ENCODE results near the gene NELL1.
"Not testable (repeated sequence)": the region's sequence is repeated elsewhere in the genome, so short reads cannot be mapped to it uniquely, and the experiment has no call there.

The NELL1 gene

GRCh38 chr11:20770414-20770946 lies 101.1 kb downstream of the NELL1 start:
- DNase-seq (ENCODE audit: low spot score): no peak

- no peak for DNase-seq (ENCODE audit: low spot score)
Measured at GRCh38 chr11:20771026-20771425, 101.6 kb downstream of the NELL1 start.

GRCh38 chr11:20771681-20772080 lies 102.3 kb downstream of the NELL1 start:
- DNase-seq (ENCODE audit: low spot score): no peak

GRCh38 chr11:20775331-20775730 lies 105.9 kb downstream of the NELL1 start:
- DNase-seq (ENCODE audit: low spot score): no peak

- no peak for DNase-seq (ENCODE audit: low spot score)
Measured at GRCh38 chr11:20782775-20783174, 113.4 kb downstream of the NELL1 start.

- DNase-seq (ENCODE audit: low spot score): no peak
Measured at GRCh38 chr11:20783220-20783619, 113.8 kb downstream of the NELL1 start.

- no peak for DNase-seq (ENCODE audit: low spot score)
Measured at GRCh38 chr11:20790622-20791021, 121.2 kb downstream of the NELL1 start.

GRCh38 chr11:20795005-20795404 lies 125.6 kb downstream of the NELL1 start:
- no peak for DNase-seq (ENCODE audit: low spot score)

- DNase-seq (ENCODE audit: low spot score): no peak
Measured at GRCh38 chr11:20808328-20808727, 138.9 kb downstream of the NELL1 start.

GRCh38 chr11:20821046-20821445 lies 151.7 kb downstream of the NELL1 start:
- DNase-seq (ENCODE audit: low spot score): no peak

- no peak for DNase-seq (ENCODE audit: low spot score)
Measured at GRCh38 chr11:20821470-20821869, 152.1 kb downstream of the NELL1 start.

- DNase-seq (ENCODE audit: low spot score): no peak
Measured at GRCh38 chr11:20824773-20825172, 155.4 kb downstream of the NELL1 start.

GRCh38 chr11:20835561-20835960 lies 166.2 kb downstream of the NELL1 start:
- DNase-seq (ENCODE audit: low spot score): no peak

GRCh38 chr11:20839231-20839630 lies 169.8 kb downstream of the NELL1 start:
- DNase-seq (ENCODE audit: low spot score): no peak

- no peak for DNase-seq (ENCODE audit: low spot score)
Measured at GRCh38 chr11:20840341-20840740, 171.0 kb downstream of the NELL1 start.

- no peak for DNase-seq (ENCODE audit: low spot score)
Measured at GRCh38 chr11:20844216-20844615, 174.8 kb downstream of the NELL1 start.

GRCh38 chr11:20844630-20845029 lies 175.2 kb downstream of the NELL1 start:
- no peak for DNase-seq (ENCODE audit: low spot score)

GRCh38 chr11:20854215-20854955 lies 185.0 kb downstream of the NELL1 start:
- no peak for DNase-seq (ENCODE audit: low spot score)

GRCh38 chr11:20861322-20861721 lies 191.9 kb downstream of the NELL1 start:
- no peak for DNase-seq (ENCODE audit: low spot score)

GRCh38 chr11:20862263-20862662 lies 192.9 kb downstream of the NELL1 start:
- not testable (repeated sequence) for DNase-seq (ENCODE audit: low spot score)

- no peak for DNase-seq (ENCODE audit: low spot score)
Measured at GRCh38 chr11:20864628-20865027, 195.2 kb downstream of the NELL1 start.

- DNase-seq (ENCODE audit: low spot score): no peak
Measured at GRCh38 chr11:20865161-20865560, 195.8 kb downstream of the NELL1 start.

- no peak for DNase-seq (ENCODE audit: low spot score)
Measured at GRCh38 chr11:20869123-20869522, 199.7 kb downstream of the NELL1 start.

- no peak for DNase-seq (ENCODE audit: low spot score)
Measured at GRCh38 chr11:20873054-20873453, 203.7 kb downstream of the NELL1 start.
